Colon (tissue), 2 donors: ENCODE measurements around the gene ARID1A.

Experiments used
- FAIRE-seq: peaks from 2 replicates; lab custom pipeline; 2012; peaks lifted over from hg19 to GRCh38; lab: Jason Lieb, UNC
- donor health status: control.
- donor health status: control.

Gene ARID1A

DNA sequence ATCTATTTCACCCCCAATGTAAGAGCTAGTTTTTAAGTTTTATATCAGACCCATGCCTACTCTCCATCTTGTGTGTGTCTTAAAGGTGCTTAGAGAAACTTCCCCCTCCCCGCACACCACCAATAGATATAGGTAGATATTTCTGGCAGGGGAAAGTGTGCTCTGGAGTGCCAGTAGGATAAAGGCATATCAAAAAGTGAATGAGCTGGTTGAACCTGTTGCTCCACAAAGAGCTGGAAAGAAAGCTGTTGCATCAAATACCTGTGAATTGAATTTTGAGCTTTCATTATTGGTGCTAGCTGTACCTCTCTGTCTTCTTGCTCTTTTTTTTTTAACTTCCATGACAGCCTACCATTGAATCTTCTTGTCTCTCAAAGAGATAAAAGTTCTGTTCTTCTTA is 32.8 kb downstream of the ARID1A start:
- no peak for FAIRE-seq

DNA sequence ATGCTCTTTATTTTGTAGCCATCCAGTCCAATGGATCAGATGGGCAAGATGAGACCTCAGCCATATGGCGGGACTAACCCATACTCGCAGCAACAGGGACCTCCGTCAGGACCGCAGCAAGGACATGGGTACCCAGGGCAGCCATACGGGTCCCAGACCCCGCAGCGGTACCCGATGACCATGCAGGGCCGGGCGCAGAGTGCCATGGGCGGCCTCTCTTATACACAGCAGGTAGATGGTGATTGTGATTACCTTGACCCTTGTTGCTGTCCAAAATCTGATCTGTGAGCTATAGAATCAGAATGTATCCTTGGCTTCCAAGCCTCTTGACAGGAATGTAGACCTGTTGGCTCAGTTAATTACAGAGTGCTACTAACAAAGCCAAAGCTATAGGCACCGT is 33.8 kb downstream of the ARID1A start:
- no peak for FAIRE-seq

DNA sequence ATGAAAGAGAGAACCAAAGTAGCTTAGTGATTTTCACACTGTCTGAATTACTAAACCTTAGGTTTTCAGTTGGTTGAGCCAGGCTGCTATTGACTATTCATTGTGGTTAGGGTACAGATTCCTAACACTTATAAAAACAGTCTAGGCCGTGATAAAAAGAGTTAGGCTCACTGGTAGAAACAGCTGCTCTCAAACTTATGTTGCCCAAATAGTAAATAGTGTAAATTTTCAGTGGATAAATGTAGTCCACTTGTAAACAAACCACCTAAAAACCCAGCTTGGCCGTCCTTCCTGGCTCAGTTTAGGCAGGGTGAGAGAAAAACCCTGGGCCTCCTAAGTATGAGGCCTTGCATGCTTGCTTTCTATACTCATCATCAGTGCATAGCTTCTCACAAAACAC is 34.9 kb downstream of the ARID1A start:
- no peak for FAIRE-seq

DNA sequence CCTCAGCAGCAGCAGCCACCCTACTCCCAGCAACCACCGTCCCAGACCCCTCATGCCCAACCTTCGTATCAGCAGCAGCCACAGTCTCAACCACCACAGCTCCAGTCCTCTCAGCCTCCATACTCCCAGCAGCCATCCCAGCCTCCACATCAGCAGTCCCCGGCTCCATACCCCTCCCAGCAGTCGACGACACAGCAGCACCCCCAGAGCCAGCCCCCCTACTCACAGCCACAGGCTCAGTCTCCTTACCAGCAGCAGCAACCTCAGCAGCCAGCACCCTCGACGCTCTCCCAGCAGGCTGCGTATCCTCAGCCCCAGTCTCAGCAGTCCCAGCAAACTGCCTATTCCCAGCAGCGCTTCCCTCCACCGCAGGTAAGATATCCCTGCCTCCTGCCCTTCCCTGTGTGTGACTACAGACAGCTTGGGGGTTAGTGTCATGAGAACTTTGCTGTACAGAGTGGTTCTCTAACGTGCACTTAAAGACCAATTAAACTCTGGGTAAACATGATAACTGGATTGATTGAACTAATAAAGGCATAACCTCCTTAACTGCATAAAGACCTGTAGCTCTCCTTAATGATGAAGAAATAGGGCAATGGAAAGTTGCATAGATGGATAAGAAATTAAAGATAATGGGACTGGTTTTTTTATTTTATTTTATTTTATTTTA is 35.6 kb downstream of the ARID1A start:
- FAIRE-seq, result no peak

DNA sequence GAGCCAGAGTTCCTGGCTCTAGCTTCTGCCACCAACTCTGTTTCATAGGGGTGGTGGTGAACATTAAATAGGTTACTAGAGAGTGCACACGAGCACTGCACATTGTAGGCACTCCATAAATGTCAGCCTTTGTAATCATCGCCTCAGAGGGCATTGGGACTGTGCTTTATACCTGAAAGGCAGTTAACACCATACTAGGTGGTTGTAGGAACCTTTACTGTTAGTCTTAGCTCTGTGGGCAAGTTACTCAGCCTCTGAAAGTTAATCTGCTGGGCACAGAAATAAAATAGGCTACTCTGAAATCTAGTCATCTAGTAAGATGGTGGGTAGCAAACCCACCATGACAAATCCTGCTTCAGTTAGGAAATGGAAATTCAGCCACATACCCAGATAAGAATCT is 37.6 kb downstream of the ARID1A start:
- no peak for FAIRE-seq

DNA sequence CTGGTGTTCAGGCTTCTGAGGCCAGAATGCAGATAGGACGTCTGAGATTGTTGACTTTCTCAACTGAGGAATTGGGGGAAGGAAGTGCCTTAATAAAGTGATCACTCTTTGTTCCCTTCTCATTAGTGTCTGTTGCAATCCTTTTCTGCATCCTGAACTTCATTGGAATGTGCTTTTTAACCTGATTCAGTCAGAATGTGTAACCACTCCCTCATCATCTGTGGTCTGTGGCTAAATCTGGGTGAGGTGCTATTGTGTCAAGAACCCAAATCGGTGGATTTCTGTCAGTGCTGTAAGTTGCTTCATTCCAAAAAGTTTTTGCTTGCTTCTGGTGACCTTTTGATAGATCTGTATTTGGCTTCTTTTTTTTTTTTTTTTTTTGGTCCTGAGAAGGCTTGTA is 38.2 kb downstream of the ARID1A start:
- no peak for FAIRE-seq

DNA sequence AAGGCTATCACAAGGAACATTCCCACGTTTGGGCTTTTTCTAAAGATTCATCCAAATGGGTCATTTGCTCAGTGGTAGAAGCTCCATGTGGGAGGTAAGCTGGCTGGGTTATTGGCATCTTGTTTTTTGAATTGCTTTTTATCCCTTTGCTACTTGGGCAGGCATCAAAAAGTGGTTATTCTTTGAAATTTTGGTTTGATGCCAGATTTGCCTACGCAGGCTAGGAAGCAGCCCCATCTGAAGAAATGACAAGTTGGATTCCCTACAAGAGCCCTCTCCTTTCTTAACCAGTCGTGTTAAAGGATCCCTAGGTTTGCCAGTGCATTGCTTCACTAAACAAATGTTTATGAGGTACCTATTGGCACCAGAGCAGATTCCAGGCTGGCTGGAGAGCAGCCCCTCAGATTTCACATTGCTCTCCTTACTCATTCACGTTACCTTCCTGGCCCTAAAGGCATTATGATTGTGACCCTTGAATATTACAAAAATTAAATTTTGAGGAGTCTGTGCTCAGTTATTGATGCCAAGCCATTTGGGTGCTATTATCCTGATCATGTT is 38.8 kb downstream of the ARID1A start:
- FAIRE-seq, result no peak

DNA sequence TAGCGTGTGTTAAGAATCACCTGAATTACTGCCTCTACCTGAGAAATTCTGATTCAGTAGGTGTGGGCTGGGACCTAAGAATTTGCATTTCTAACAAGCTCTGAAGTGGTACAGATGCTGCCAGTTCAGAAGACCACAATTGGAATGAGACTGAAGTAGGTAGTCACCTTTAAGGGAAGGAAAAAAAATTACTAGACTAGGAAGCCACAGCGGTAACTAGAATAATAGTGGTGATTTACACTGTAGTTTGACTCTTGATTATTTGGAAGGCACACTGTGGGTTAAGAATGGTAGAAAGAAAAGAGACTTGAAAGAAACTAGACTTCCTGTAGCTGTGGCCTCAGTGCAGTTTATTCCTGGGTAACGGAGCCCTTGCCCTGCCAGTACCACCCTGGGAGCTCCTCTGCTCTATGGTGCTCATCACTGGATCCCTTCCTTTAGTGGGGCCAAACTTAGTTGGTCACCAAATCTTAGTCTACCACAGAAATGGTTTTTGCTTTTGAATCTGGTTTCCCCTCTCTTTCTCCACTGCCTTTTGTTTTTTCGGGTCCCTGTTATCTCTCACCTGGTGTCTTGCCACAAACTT is 43.6 kb downstream of the ARID1A start:
- FAIRE-seq, result no peak

DNA sequence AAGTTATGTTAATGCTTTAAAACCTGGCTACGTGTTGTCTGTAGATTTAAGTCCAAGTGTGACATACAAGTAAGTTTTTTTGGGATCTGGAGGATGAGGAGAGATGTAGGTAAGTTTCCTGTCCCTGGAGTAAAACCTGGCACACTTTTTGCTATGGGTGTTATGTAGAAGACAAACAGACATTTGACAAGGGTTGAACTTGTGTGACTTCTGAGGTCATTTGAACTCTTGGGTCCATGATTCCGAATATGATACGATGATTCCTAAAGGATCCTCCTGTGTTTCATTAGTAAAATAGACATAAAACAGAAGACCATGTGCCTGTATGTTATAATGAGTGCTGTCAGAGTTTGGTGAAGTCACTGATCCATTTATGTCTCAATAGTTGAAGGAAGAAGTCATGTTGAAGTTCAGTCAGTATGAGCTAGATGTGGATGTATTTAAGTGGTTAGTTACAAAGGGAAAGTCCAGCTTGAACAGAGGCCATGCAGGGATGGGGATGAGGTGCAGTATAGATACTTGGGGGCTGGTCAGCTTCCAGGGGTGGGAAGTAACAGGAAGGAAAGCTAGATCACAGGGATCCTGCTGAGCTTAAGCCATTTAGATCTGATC is 44.3 kb downstream of the ARID1A start:
- FAIRE-seq, result no peak

DNA sequence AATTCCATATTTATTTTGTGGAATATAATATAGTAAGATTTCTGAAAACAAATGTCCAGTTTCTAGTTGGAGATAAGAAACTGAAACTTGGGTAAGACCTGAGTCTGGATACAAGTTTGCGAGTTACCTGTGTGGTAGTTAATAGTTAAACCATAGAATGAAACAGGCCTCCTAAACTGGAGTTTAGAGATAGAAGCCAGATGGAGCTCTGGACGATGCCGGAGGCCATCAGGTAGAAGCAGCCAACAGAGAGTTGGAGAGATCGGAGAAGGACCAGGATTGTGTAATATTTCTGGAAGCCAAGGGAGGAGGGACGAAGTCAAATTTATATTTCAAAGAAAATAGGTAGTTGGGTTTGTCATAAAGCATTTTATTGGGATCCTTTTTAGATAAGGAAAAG is 45.1 kb downstream of the ARID1A start:
- no peak for FAIRE-seq

DNA sequence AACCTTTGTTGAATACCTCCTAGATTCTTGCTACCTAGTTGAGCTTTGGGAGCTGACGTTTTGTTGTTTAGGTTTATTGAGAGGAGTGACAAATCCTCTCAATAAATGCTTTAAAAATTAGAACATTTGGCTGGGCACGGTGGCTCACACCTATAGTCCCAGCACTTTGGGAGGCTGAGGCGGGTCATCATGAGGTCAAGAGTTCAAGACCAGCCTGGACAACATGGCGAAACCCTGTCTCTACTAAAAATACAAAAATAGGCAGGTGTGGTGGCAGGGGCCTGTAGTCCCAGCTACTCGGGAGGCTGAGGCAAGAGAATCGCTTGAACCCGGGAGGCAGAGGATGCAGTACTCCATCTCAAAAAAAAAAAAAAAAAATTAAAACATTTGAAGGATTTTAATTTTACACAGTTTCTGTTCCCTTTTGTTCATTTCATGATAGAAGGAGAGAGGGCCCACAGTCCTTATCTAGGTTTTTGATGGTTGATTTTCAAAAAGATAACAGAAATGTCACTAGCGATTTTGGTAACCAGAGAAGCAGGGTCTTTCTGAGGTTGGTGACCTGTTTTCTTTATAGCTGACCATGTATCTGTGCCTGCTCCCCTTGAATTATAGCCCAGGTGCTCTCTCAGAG is 47.7 kb downstream of the ARID1A start:
- no peak for FAIRE-seq

DNA sequence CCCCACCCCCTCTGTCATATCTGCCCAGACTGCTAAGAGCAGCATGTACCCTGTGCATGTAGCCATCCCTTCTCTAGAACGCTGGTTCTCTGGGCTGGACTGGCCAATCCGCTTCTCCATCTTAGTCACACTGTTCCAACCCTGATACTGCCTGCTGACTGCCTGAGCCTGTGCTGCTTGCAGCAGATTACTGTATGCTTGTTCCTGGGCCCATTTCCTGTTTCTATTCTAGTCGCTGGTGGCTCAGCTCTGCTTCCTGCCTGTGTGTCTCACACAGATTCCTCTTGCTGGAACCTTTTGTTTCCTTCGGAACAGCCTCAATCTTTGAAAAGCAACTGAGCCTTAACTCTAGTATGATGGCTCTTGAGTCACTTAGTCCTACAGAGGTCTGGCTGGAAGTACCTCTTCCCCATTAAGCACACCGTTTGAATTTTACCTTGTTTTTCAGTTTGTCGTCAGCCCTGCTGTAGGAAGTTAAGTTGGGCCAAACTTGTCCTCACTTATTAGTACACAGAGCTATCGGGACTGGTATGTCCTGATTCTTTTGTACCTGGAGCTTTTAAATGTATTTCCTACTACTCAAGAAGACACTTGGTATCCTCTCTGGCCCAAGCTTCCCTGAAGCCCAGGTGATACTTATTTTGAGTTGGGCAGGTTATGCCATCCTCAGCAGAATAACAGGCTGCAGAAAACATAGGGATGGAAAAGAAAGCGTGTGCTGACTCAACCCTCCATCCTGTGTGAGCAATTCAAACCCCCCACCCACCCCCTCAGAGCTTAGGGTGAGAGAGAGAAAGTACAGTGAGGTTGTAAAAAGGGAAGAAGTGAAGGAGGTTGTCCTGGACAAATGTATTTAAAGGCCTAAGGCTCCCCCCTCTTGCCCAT is 48.5 kb downstream of the ARID1A start:
- no peak for FAIRE-seq

DNA sequence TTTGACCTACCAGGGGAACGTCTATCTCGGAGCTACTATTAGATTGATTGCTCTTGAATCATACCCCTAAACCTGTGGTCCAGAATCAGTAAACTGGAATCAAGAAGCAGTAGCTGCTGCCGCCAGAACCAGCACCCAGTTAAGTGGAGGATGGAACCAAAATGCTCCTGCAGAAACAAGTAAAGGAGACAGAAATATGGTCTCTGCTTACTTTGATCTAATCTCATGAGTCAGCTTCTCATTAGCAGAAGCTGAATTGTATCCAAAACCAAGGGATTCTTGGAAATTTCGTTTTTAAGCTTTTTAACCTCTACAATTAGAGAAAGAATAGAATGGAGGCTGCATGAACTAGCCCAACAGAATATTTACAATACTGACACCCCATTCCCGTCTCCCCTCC is 49.4 kb downstream of the ARID1A start:
- no peak for FAIRE-seq

DNA sequence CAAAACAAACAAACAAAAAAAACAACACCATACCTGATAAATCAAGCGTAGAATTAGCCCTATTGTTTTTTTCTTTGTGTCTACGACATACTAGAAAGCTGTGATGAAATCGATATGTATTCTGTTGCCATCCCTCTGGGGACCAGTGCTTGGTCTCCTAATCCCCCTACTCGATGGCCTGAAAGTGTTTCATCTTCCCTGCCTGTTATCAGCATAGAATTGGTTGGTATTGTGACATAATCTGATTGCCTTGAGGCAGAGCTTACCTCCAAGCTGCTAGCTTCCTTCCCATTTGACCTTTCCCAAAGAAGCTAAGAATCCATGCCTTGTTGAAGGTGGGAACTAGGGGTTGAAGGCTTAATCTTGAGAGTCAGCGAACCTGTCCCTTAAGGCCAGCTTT is 51.2 kb downstream of the ARID1A start:
- FAIRE-seq, result no peak

DNA sequence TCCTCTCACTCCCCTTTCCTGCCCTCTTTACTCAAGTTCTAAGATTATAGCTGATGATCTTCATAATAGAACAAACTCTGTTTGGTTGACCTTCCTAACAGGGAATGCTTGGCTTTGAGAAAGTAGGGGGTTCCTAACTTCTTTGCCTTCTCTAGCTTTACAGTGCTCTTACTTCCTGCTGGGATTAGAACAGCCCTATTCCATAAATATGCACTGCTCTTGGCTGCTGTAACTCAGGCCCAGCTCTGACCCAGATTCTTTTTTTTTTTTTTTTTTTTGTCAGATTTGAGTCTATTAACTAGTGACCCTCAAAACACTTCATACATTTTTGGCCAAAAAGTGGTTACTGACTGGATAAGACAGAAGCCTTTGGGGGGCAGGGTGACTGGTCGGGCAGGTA is 52.5 kb downstream of the ARID1A start:
- FAIRE-seq, result no peak

DNA sequence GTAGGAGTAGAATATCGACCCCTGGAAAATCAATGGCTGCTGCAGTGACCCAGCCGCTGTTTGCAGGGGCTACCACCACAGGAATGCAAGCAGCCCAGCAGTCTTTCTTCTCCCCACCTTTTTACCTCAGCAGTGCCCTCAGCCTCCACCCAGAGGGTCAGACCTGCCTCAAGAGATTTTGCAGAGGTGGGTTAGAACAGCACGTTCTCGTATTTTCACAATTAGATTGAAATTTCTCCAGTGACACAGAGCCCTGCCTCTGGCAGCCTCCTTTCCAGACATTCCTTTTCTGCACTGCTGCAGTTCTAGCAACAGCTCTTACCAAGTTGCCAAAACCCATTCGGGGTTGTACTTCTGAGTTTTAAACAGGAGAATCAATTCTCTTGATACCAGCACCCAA is 53.6 kb downstream of the ARID1A start:
- no peak for FAIRE-seq

DNA sequence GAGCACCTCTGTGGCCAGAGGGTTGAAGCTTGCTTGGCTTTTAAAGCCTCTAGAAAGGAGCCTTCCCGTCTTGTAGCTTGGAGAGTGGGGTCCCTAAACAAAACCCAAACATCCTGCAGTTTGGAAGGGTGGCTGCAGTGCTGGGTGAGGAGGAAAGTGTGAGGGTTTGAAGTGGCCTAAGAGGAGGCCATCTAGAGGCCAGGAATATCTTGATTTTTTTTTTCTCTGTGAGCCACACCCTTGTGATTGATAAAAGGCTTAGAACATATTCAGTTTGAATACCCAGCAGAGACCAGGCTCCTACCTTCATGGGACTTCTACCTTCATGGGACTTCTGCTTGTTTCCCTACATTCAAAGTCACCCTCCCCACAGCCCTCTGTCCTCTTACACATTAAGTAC is 54.6 kb downstream of the ARID1A start:
- FAIRE-seq, result no peak

DNA sequence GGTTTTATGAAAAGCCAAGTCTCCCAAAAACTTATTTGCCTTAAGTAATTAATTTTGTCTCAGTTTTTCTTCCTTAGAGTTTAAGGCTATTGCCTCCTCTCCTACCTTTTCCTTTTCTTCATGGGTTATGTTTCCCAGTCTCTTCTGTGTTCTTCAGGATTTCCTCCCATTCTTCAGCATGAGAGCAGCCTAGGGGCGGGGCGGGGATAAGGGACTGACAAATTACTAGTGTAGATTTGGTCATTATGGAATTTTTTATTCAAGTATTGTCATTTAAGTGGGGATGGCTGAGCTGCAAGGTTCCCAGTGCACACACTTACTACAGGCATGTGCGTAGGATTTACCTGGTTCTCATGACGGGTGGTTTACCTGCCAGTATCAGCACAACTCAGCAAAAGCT is 56.7 kb downstream of the ARID1A start:
- no peak for FAIRE-seq

DNA sequence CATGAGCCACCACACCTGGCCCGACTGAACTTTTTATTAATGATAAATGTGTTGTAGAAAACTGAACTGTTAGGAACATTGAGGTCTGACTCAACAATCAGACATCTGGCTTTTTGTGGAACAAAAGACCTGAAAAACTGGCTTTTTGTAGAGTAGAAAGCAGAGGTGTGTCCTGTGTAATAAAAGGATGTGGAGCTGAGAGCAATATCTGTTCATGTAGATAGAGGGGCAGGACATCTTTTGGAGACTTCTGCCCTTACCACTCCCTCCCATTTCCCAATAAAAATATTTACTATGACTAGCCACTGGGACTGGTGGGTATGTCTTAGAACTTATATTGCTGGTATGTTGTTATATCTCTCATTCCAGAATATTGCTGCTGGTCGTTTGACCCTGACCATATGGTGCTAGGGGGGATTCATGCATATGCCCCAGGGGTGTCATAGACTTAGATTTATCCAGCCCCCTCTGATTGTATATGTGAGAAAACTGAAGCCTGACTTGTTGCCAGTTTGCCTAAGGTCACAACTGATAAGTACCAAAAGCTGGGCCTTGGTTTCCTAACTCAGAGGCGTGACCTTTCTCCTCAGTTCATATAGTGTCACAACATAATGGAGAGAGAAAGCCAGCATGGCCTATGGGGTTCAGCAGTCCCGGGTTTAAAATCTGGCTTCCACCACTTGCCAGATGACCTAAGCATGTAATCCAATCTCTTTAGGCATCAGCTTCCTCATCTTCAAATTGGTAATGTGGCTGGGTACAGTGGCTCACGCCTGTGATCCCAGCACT is 58.5 kb downstream of the ARID1A start:
- FAIRE-seq, result no peak

DNA sequence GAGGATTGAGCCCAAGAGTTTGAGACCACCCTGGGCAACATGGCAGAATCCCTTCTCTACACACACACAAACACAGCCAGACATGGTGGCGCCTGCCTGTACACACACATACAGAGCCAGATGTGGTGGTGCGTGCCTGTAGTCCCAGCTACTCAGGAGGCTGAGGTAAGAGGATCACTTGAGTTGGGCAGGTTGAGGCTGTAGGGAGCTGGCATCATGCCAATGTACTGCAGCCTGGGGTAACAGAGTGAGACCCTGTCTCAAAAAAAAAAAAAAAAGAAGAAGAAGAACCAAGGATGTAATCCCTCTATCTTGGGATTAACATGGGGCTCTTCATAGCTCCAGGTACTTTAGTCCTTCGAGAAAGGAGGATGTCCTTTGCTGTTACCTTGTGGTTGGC is 62.5 kb downstream of the ARID1A start:
- no peak for FAIRE-seq

DNA sequence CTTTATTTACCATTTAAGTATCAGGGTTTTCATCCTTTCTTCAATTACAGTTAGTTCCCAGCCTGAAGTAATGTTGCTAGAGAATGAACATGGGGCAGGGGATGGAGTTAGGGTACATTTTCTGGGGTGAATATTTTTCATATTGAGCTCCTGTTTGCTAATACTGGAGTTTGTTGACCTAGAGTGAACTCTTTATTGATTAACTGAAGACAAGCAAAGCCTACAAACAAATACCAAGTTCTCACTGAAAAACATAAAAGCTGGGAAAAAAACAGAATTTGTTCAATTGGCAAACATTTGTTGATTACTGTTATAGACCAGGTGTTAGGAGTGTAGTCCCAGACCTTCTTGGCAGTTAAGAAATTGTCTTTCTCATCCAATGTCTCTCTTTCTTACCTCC is 63.7 kb downstream of the ARID1A start:
- FAIRE-seq, result no peak
